ENCODE measurements around the gene SEPTIN8.
A peak's percentile ranks its signal among the peaks of the same experiment; 100 is the strongest.

SEPTIN8 gene

GRCh38 chr5:132704875-132705274, 72.2 kb downstream of the SEPTIN8 start:
- H3K9ac ChIP-seq (ENCODE audit: low read length): no peak overlapping the region
- peak; percentile 49 for DNase-seq (ENCODE audit: low read depth)
- no peaks in the 10 kb centered on the region for H3K27me3 ChIP-seq (replicated peaks; ENCODE audit: control insufficient read depth, insufficient read depth, low read length)
- H3K4me1 ChIP-seq (ENCODE audit: control insufficient read depth, insufficient read depth, low read length): peaks cover 6% of the 10 kb centered on the region
- H3K36me3 ChIP-seq (ENCODE audit: control insufficient read depth, insufficient read depth, low read length, severe bottlenecking): peaks cover 23% of the 10 kb centered on the region
- no peaks in the 10 kb centered on the region for H3K9me3 ChIP-seq (ENCODE audit: control insufficient read depth, low read length)
- no peak overlapping the region for H3K4me3 ChIP-seq (ENCODE audit: low read length)
